Hypothalamus (tissue), 51 donors: Measurements from ENCODE around the gene THUMPD3.

Experiments used
- DNase-seq, 51 donors: peaks; one replicate each; lab custom pipeline; 2025; lab: John Stamatoyannopoulos, UW

Gene THUMPD3

GRCh38 chr3:9362731-9363530, at the start of gene THUMPD3:
Gene THUMPD3, plus strand, starts transcription at chr3:9363054. Its CDS starts 2,015 bp downstream, at chr3:9365069.
- DNase-seq, result peak; percentile 46 to 96 (median 88)

- DNase-seq, result no peak
These were observed 48.1 kb upstream of the THUMPD3 start for GRCh38 chr3:9314796-9315195.

DNA sequence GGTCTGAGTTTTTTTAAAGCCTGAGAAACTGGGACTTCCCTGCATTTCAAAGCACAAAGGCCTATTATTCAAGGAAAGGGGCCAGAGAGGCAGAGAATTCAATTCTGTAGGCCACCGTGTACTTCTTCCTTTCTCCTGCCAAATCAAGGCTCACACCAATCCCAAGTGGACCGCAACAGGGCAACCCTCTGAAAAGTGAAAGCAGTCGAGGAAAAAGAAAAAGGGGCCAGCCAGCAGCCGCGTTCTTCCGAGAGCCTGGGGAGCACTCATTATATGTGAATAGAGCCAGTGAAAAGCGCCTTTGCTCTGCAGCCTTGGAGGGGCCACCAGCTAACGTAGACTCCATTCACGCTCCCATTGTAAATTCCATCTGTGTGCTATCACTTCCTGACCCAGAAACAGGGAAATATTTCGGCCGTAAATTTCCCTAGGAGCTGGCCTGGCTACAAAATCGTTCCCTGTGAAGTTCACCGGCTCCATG, 45.9 kb upstream of the THUMPD3 start:
- DNase-seq, result peak in 36 of 51 donors; percentile 7 to 77 (median 42)

GRCh38 chr3:9322780-9323179, 40.1 kb upstream of the THUMPD3 start:
- no peak for DNase-seq

DNA sequence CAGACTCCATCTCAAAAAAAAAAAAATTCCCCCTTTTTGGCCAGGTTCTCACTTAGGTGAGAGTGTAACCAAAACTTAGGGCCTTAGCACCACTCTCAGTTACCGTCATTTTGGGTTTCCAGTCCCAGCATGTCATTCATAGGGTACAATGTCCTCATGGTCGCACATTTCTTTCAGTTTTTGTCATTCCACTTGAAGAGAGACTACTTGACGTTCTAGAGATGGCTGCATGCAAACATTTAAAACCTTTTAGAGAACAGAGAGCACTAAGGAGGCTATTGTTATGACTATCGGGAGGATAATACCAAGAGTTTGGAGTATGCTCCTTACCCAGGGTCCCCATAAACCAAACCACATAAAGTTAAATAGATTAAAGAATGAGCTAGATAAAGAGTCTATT, 37.9 kb upstream of the THUMPD3 start:
- no peak for DNase-seq

GRCh38 chr3:9327578-9327977, 35.3 kb upstream of the THUMPD3 start:
- DNase-seq, result no peak

DNA sequence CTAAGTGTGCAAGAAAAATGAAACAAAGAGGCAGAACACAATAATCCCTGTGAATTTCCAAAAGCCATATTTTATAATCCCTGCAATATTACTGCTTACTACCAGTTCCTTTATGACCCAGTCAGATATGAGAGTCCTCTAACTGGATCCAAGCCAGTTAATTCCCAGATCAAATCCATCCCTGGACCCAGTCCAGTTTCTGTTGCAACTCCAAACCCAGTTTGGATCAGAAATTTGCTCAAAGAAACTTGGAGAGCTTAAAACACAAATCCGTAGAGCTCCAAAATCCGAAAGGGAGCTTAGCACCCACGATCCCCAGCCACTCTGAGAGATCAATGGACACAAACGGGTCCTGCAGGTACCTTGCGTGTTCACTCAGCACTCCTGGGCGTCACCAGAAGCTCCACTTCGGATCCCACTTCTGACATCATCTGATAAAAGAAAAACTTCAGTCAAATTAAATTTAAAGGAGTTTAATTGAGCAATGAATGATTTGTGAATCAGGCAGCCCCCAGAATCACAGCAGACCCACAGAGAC, 32.6 kb upstream of the THUMPD3 start:
- DNase-seq, result no peak

- no peak for DNase-seq
These were observed 31.7 kb upstream of the THUMPD3 start for GRCh38 chr3:9331171-9331570.

DNA sequence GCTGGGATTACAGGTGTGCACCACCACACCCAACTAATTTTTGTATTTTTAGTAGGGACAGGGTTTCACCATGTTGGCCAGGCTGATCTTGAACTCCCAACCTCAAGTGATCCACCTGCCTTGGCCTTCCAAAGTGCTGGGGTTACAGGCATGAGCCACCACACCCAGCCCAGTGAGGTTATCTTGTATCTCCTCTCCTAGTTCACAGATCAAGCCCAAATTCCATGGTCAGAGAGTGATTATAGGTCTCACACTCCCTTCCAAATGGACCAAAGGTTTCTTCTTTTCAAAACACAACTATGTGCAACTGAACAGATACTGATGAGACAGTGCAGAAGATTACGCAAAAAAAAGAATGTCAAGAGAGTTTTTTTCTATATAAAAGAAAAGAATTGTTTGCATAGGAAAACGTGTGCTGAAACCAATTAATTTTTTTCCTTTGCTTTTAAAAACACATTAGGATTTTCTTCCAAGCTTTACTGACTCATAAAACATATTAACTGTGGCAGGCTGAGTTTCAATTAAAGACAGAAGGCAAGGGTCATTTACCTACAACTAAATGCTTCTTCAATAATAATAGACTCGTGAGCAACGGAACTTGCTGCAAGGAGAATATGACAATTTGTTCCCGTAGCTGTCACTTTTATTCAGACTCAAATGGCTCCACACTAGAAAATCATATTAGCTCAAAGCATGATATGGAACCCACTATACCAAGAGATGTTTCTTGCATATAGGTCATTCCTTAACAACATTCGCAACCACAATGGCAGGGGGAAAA, 30.4 kb upstream of the THUMPD3 start:
- DNase-seq, result no peak

GRCh38 chr3:9339761-9340471, 22.9 kb upstream of the THUMPD3 start:
- DNase-seq, result no peak

DNA sequence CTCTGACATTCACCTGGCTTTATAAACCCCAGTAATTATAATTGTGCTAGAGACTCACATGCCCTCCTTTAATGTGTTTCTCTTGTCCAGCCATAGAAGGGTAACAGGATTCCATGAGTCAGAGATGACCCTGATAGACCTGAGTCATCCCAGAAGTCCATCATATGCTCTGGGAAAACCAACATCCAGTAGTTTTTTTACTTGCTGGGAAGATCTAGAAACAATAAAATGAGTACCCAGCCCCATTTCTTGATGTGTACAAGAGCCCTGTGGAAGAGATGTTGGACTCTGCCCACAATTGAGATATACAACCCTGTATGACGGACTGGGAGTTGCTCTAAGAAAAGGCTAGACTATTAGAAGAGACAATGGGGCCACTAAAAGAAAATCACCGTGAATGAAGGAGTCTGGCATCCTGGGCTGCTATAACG, 22.4 kb upstream of the THUMPD3 start:
- no peak for DNase-seq

- DNase-seq, result no peak
These were observed 20.2 kb upstream of the THUMPD3 start for GRCh38 chr3:9342696-9343095.

DNA sequence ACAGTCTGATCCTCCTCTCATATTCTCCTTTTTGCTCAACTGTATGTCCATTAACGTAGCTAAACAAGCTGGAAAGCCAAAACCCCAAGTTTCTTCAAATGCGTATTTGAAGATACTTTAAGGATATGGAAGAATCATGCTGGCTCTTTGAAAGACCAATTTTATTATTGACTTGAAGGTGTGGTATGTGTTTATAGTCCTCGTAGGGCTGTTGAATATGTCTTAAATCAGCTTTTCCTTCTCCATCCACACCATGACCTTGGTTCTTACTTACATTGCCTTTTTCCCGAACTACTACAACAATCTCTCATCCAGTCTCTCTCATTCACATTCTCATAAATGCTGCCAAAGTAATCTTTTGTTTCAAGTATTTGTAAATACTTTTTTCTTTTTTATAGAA, 19.7 kb upstream of the THUMPD3 start:
- DNase-seq, result no peak

GRCh38 chr3:9345041-9345440, 17.8 kb upstream of the THUMPD3 start:
- DNase-seq, result no peak

- DNase-seq, result no peak
These were observed 16.7 kb upstream of the THUMPD3 start for GRCh38 chr3:9346141-9346540.

- DNase-seq, result no peak
These were observed 15.8 kb upstream of the THUMPD3 start for GRCh38 chr3:9347081-9347480.

DNA sequence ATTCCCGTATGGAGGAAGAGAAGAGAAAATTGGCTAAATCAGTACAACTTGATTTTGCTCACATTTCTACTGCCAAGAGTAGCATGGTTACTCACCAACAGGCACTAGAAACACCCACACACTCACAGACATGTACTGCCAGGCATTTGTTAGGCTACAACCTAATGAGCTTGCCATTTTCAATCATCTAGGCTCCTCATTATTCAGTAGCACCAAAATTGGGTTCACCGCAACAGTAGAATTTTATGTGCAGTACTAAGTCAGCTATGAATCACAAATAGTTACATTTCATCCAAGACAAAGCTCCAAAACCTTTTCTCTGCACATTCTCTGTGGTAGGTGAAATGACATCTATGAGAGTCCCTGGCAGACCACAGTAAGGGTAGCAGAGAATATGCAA, 15.0 kb upstream of the THUMPD3 start:
- peak in 1 of 51 donors; percentile 42 for DNase-seq

- no peak for DNase-seq
These were observed 13.3 kb upstream of the THUMPD3 start for GRCh38 chr3:9349321-9350117.

- DNase-seq, result no peak
These were observed 11.1 kb upstream of the THUMPD3 start for GRCh38 chr3:9351709-9352126.
